ENCODE results near the gene CISD1.

CISD1 gene

DNA sequence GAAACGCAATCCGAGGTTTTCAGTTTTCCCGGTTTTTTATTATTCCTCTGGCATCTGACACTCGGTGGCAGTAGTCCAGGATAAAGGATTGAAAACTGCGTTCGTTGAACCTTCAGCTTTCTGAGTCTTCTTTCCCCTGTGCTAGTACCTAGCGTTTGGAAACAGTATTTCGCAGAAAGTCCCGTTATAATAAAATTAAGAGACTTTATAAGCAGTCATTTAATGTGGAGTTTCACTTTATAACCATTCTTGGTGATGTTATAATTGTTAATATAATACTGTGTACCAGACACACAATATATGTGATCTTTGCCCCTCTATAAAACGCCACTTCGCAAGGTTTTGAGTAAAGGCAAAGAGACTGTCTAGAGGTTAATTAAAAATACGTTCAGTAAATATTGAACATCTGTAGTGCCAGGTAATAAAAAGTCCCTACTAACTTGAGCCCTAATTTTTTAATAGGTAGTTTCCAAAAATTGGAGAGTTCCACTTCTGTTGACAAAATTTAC lies 874 bp downstream of the CISD1 start:
- H3K9ac ChIP-seq, result peak overlapping the region; percentile 84
- peaks cover 19% of the 10 kb centered on the region for H3K4me1 ChIP-seq
- no peaks in the 10 kb centered on the region for H3K36me3 ChIP-seq (ENCODE audit: control insufficient read depth, insufficient read depth, low read length)
- TF ChIP-seq, protein P1, sequence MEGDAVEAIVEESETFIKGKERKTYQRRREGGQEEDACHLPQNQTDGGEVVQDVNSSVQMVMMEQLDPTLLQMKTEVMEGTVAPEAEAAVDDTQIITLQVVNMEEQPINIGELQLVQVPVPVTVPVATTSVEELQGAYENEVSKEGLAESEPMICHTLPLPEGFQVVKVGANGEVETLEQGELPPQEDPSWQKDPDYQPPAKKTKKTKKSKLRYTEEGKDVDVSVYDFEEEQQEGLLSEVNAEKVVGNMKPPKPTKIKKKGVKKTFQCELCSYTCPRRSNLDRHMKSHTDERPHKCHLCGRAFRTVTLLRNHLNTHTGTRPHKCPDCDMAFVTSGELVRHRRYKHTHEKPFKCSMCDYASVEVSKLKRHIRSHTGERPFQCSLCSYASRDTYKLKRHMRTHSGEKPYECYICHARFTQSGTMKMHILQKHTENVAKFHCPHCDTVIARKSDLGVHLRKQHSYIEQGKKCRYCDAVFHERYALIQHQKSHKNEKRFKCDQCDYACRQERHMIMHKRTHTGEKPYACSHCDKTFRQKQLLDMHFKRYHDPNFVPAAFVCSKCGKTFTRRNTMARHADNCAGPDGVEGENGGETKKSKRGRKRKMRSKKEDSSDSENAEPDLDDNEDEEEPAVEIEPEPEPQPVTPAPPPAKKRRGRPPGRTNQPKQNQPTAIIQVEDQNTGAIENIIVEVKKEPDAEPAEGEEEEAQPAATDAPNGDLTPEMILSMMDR (IDR thresholded peaks at IDR 0.05), result no peak
- H3K27me3 ChIP-seq (ENCODE audit: control insufficient read depth, insufficient read depth, low read length), result no peaks in the 10 kb centered on the region
- H3K4me2 ChIP-seq (ENCODE audit: low read length), result peak overlapping the region; percentile 97
- peak overlapping the region; percentile 99 for H3K27ac ChIP-seq
- H3K4me3 ChIP-seq (ENCODE audit: low read depth, low read length), result peak overlapping the region; percentile 97
- H3K79me2 ChIP-seq, result peaks cover 58% of the 10 kb centered on the region
- no peaks in the 10 kb centered on the region for H3K9me3 ChIP-seq (ENCODE audit: control insufficient read depth, low read length)
- peak overlapping the region; percentile 78 for H2AFZ ChIP-seq

DNA sequence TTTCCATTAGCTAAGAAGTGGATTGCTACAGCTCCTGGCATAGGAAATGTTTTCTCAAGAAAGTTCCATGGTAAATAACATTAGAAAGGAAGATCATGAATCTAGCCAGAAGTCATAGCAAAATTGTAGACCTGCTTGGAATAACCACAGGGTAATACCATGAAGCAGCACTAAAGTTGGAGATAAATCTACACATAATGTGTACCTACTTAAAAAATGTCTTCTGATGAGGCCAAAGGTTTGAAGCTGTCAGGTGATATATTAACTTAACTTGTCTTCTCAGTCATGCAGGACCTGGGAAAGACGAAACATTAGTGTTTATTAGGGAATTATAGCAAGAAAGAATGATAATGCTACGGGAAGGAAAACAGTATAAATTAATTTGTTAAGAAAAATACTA lies 6.3 kb downstream of the CISD1 start:
- no peaks in the 10 kb centered on the region for H3K9me3 ChIP-seq (ENCODE audit: control insufficient read depth, low read length)
- H3K4me1 ChIP-seq, result peaks cover 51% of the 10 kb centered on the region
- H3K4me3 ChIP-seq (ENCODE audit: low read depth, low read length), result peak overlapping the region; percentile 38
- H2AFZ ChIP-seq, result no peak overlapping the region
- H3K9ac ChIP-seq, result no peak overlapping the region
- H3K36me3 ChIP-seq (ENCODE audit: control insufficient read depth, insufficient read depth, low read length), result no peaks in the 10 kb centered on the region
- H3K27me3 ChIP-seq (ENCODE audit: control insufficient read depth, insufficient read depth, low read length), result no peaks in the 10 kb centered on the region
- TF ChIP-seq, protein P1 (IDR thresholded peaks at IDR 0.05), result no peak
- H3K4me2 ChIP-seq (ENCODE audit: low read length), result peak overlapping the region; percentile 66
- H3K27ac ChIP-seq, result peak overlapping the region; percentile 99
- peaks cover 50% of the 10 kb centered on the region for H3K79me2 ChIP-seq

DNA sequence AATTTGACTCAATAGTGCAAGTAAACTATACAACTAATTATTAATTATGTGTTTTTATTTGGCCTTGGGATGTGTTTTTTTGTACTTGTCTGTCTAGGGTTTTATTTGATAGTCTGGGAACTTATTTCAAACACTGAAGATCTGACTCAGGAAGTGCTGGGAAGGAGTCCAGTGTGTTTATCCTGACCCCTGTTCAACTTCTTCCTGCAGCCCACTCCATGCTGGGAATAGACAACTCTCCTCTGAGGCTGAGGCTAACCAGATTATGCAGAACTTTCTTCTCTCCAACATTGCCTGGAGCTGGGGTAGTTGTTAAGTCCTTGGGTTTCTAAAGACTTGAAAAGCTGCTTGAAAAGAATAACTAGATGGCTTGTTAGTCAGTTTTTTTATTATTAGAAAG lies 6.9 kb downstream of the CISD1 start:
- Histone ChIP-seq H3K27me3 (ENCODE audit: control insufficient read depth, insufficient read depth, low read length) (no peaks in the 10 kb centered on the region), H3K27ac (peak overlapping the region; percentile 99), H3K9ac (no peak overlapping the region), H3K4me3 (ENCODE audit: low read depth, low read length) (peak overlapping the region; percentile 34), H3K4me2 (ENCODE audit: low read length) (peak overlapping the region; percentile 66), H3K9me3 (ENCODE audit: control insufficient read depth, low read length) (no peaks in the 10 kb centered on the region), H3K4me1 (peaks cover 54% of the 10 kb centered on the region), H2AFZ (no peak overlapping the region), H3K79me2 (peaks cover 47% of the 10 kb centered on the region), H3K36me3 (ENCODE audit: control insufficient read depth, insufficient read depth, low read length) (no peaks in the 10 kb centered on the region)
- TF ChIP-seq, protein P1 (IDR thresholded peaks at IDR 0.05), result no peak

DNA sequence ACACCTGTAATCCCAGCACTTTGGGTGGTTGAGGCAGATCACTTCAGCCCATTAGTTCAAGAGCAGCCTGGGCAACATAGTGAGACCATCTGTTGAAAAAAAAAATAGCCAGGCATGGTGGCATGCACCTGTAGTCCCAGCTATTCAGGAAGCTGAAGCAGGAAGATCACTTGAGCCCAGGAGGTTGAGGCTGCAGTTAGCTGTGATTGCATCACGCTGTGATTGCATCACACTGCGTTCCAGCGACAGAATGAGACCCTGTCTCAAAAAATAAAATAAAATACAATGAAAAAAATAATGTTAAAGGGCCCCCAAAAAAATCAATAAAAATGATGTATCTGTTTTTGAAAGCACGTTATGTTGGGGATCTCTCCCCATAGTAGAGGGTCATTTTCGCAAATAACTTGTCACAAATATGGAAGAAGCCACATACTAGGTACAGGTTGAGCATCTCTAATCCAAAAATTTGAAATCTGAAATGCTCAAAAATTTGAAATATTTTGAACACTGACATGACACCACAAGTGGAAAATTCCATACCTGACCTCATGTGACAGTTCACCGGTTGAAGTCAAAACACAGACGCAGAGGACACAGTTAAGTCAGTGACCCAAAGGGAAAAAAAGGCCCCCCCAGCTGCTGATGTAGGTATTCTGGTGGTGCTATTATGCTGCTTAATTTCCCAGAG lies 9.5 kb downstream of the CISD1 start:
- peak overlapping the region; percentile 13 for H3K4me2 ChIP-seq (ENCODE audit: low read length)
- TF ChIP-seq, protein P1 (IDR thresholded peaks at IDR 0.05), result no peak
- peak overlapping the region; percentile 6 for H3K4me3 ChIP-seq (ENCODE audit: low read depth, low read length)
- no peaks in the 10 kb centered on the region for H3K36me3 ChIP-seq (ENCODE audit: control insufficient read depth, insufficient read depth, low read length)
- peak overlapping the region; percentile 99 for H3K27ac ChIP-seq
- no peak overlapping the region for H2AFZ ChIP-seq
- H3K79me2 ChIP-seq, result peaks cover 26% of the 10 kb centered on the region
- H3K9ac ChIP-seq, result no peak overlapping the region
- no peaks in the 10 kb centered on the region for H3K9me3 ChIP-seq (ENCODE audit: control insufficient read depth, low read length)
- no peaks in the 10 kb centered on the region for H3K27me3 ChIP-seq (ENCODE audit: control insufficient read depth, insufficient read depth, low read length)
- H3K4me1 ChIP-seq, result peaks cover 69% of the 10 kb centered on the region

DNA sequence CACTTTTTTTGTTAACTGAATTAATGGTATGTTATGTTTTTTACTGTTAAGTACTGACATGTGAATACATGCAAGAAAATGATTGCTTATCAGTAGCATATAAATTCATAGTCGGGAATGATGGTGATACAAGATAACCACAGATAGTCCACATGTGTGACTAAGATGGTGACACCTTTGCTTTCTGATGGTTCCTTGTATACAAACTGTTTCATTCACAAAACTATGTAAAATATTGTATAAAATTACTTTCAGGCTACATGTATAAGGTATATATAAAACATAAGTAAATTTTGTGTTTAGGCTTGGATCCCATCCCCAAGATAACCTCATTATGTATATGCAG lies 10.0 kb downstream of the CISD1 start:
- no peak overlapping the region for H3K9ac ChIP-seq
- no peaks in the 10 kb centered on the region for H3K36me3 ChIP-seq (ENCODE audit: control insufficient read depth, insufficient read depth, low read length)
- peaks cover 21% of the 10 kb centered on the region for H3K79me2 ChIP-seq
- peaks cover 67% of the 10 kb centered on the region for H3K4me1 ChIP-seq
- H3K27ac ChIP-seq, result peak overlapping the region; percentile 99
- peak overlapping the region; percentile 13 for H3K4me2 ChIP-seq (ENCODE audit: low read length)
- TF ChIP-seq, protein P1 (IDR thresholded peaks at IDR 0.05), result no peak
- H3K9me3 ChIP-seq (ENCODE audit: control insufficient read depth, low read length), result no peaks in the 10 kb centered on the region
- H3K27me3 ChIP-seq (ENCODE audit: control insufficient read depth, insufficient read depth, low read length), result no peaks in the 10 kb centered on the region
- peak overlapping the region; percentile 6 for H3K4me3 ChIP-seq (ENCODE audit: low read depth, low read length)
- no peak overlapping the region for H2AFZ ChIP-seq
